Epithelial cell of proximal tubule (primary cell): ENCODE results near the gene MIR17HG. TPM values are rescaled to one million over a fixed set of nuclear protein-coding genes. Genes with fewer than 3 reads are reported as not detected.

ENCODE experiments used
- DNase-seq: peaks from one replicate; pipeline ENCODE4 v3.0.0-alpha.2; 2011; ENCODE audit warnings: low read depth
- H3K4me3 ChIP-seq: 2 replicates; pipeline ENCODE4 v1.5.1; 2011; ENCODE audit warnings: low read depth, mild to moderate bottlenecking, low read length
- CTCF ChIP-seq: conservative IDR thresholded peaks from 2 replicates; pipeline ENCODE4 v1.5.1; 2012; ENCODE audit warnings: low read depth, mild to moderate bottlenecking, low read length
- total RNA-seq: library from RNA; depleted of rRNA; stranded (reverse); fragments of >200 nt; gene quantifications from 2 replicates; pipeline ENCODE4 v1.2.3, GENCODE V29; 2015

MIR17HG gene
- total RNA-seq, 1 donor from 2014 or later: 5.1 TPM

- no peak for TF ChIP-seq CTCF
- H3K4me3 ChIP-seq: no peak overlapping the region
- no peak for DNase-seq
Observed at GRCh38 chr13:91346062-91346461, 1.4 kb upstream of the MIR17HG start.

GRCh38 chr13:91346850-91347201 is 661 bp upstream of the MIR17HG start:
- TF ChIP-seq CTCF: no peak
- H3K4me3 ChIP-seq: peak overlapping the region; percentile 65
- DNase-seq: no peak

GRCh38 chr13:91347996-91348905 is 764 bp downstream of the MIR17HG start:
- no peak for TF ChIP-seq CTCF
- H3K4me3 ChIP-seq: peak overlapping the region; percentile 70
- no peak for DNase-seq

- DNase-seq: no peak
- peak overlapping the region; percentile 70 for H3K4me3 ChIP-seq
- peak; percentile 78 for TF ChIP-seq CTCF
Observed at GRCh38 chr13:91348906-91349435, 1.5 kb downstream of the MIR17HG start.

- TF ChIP-seq CTCF: no peak
- H3K4me3 ChIP-seq: peak overlapping the region; percentile 70
- DNase-seq: no peak
Observed at GRCh38 chr13:91349992-91350911, 2.8 kb downstream of the MIR17HG start.

- DNase-seq: no peak
- H3K4me3 ChIP-seq: no peak overlapping the region
- TF ChIP-seq CTCF: no peak
Observed at GRCh38 chr13:91351123-91351522, 3.6 kb downstream of the MIR17HG start.
